Prostate gland (tissue), 2 donors: ENCODE data around the gene HOOK1. TPM values are rescaled to one million over a fixed set of nuclear protein-coding genes. Genes with fewer than 3 reads are reported as not detected.
"Not testable (repeated sequence)": the region's sequence is repeated elsewhere in the genome, so short reads cannot be mapped to it uniquely, and the experiment has no call there.

Experiments
- DNase-seq: peaks from one replicate; pipeline ENCODE4 v3.0.0-alpha.2; 2019; ENCODE audit warnings: low spot score
- H3K27ac ChIP-seq, 2 donors: fragments of 200-600 bp; sonication (generic); 2 replicates each; pipeline ENCODE4 v1.5.1; 2017 to 2019
- H3K27me3 ChIP-seq: fragments of 200-600 bp; sonication (generic); replicated peaks from 2 replicates; pipeline ENCODE4 v1.5.1; 2019; ENCODE audit not compliant: insufficient read depth
- H3K36me3 ChIP-seq, 2 donors: fragments of 200-600 bp; sonication (generic); 1 replicate in 1 of 2; 2 replicates in 1 of 2; pipeline versions ENCODE4 v1.5.1 to v1.8.1; 2017 to 2019
- H3K4me1 ChIP-seq: fragments of 200-600 bp; sonication (generic); replicated peaks from 2 replicates; pipeline ENCODE4 v1.5.1; 2019
- H3K4me3 ChIP-seq, 2 donors: fragments of 200-600 bp; sonication (generic); 2 replicates each; pipeline ENCODE4 v1.5.1; 2017 to 2019
- H3K9me3 ChIP-seq: fragments of 200-600 bp; sonication (generic); 2 replicates; pipeline ENCODE4 v1.5.1; 2017
- POLR2A ChIP-seq: fragments of 450-650 bp; IDR thresholded peaks from one replicate; pipeline ENCODE4 v1.6.1; 2016; ENCODE audit warnings: antibody characterized with exemption, mild to moderate bottlenecking
- POLR2AphosphoS5 ChIP-seq: sonication (generic); formaldehyde crosslinking; IDR thresholded peaks from one replicate; pipeline ENCODE4 v1.6.1; 2017; ENCODE audit warnings: antibody characterized with exemption
- WGBS: methylation state at CpG from one replicate; pipeline ENCODE4 v1.1.5; 2018; 5-methylcytosine and 5-hydroxymethylcytosine counted together
- intact Hi-C: fragments of 100-400 bp; cut with DNase I; formaldehyde crosslinking; loops from one replicate; pipeline ENCODE4 v1.14.2; 2022
- total RNA-seq, 2 donors: library from RNA; depleted of rRNA; stranded (reverse); fragments of >200 nt; gene quantifications; one replicate each; pipeline ENCODE4 v1.1.0, GENCODE V29; 2016
- TF ChIP-seq, protein P1 (sequence below), 4 experiments: fragments of 200-600 bp in 2 of 4; fragments of 450-650 bp in 2 of 4; sonication (generic) in 2 of 4; IDR thresholded peaks; 1 replicate in 3 of 4; 2 replicates in 1 of 4; pipeline ENCODE4 v1.5.1; 2016 to 2019; ENCODE audit warnings: antibody characterized with exemption in 4 of 4, mild to moderate bottlenecking in 2 of 4, moderate library complexity in 2 of 4

The HOOK1 gene
- total RNA-seq, 2 donors from 2014 or later: 8.2 to 12.0 TPM

DNA sequence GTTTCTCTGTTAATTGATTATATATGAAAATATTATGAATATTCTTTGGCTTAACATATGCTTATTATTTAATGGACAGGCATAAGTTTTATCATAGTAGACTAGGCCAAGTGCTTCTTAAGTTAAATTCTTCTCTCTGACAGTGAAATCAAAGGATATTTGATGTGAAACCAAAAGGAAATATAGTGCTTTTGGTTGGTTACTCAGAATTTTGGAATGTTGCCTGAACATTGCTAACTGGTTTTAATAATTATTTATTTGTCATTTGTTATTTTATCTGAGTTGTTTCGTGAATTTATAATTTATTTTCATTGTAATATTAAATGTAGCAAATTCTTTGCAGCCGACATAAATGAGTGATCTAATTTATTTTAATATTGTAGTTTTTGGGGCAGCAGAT is 18.3 kb downstream of the HOOK1 start:
- H3K4me1 ChIP-seq: no peaks in the 10 kb centered on the region
- intact Hi-C loops: no loop called here
- H3K9me3 ChIP-seq: no peaks in the 10 kb centered on the region
- no peak for DNase-seq
- no peak overlapping the region for H3K4me3 ChIP-seq
- H3K27ac ChIP-seq: no peak overlapping the region
- no peaks in the 10 kb centered on the region for H3K27me3 ChIP-seq
- TF ChIP-seq POLR2AphosphoS5 (no peak), POLR2A (no peak)
- TF ChIP-seq, protein P1, sequence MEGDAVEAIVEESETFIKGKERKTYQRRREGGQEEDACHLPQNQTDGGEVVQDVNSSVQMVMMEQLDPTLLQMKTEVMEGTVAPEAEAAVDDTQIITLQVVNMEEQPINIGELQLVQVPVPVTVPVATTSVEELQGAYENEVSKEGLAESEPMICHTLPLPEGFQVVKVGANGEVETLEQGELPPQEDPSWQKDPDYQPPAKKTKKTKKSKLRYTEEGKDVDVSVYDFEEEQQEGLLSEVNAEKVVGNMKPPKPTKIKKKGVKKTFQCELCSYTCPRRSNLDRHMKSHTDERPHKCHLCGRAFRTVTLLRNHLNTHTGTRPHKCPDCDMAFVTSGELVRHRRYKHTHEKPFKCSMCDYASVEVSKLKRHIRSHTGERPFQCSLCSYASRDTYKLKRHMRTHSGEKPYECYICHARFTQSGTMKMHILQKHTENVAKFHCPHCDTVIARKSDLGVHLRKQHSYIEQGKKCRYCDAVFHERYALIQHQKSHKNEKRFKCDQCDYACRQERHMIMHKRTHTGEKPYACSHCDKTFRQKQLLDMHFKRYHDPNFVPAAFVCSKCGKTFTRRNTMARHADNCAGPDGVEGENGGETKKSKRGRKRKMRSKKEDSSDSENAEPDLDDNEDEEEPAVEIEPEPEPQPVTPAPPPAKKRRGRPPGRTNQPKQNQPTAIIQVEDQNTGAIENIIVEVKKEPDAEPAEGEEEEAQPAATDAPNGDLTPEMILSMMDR (IDR thresholded peaks at IDR 0.05): no peak
- WGBS: 91% methylated on average over 2 of the region's 2 CpGs
- no peaks in the 10 kb centered on the region for H3K36me3 ChIP-seq

DNA sequence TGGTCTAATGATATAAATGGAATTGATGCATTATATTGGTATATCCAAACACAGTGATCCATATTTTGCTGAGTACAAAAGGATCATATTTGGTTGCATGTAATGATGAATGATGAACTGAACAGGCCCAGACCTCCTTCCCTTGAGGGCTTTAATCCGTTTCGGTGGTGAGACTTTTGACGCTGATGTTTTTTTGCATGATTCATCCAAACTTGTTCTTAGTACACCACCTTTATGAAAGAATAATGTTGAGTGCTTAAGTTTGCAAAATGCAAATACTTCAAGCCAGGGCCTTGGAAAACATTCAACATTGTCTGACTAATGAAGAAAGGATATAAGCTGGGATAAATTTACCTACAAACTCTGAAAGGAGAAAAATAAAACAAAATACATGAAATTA is 19.2 kb downstream of the HOOK1 start:
- Histone ChIP-seq H3K36me3 (no peaks in the 10 kb centered on the region), H3K4me1 (no peaks in the 10 kb centered on the region), H3K9me3 (no peaks in the 10 kb centered on the region), H3K27ac (no peak overlapping the region), H3K27me3 (no peaks in the 10 kb centered on the region), H3K4me3 (no peak overlapping the region)
- intact Hi-C loops: no loop called here
- 65% methylated on average over 3 of the region's 3 CpGs for WGBS
- no peak for DNase-seq
- no peak for TF ChIP-seq POLR2A
- TF ChIP-seq POLR2AphosphoS5: no peak
- TF ChIP-seq, protein P1 (IDR thresholded peaks at IDR 0.05): no peak

DNA sequence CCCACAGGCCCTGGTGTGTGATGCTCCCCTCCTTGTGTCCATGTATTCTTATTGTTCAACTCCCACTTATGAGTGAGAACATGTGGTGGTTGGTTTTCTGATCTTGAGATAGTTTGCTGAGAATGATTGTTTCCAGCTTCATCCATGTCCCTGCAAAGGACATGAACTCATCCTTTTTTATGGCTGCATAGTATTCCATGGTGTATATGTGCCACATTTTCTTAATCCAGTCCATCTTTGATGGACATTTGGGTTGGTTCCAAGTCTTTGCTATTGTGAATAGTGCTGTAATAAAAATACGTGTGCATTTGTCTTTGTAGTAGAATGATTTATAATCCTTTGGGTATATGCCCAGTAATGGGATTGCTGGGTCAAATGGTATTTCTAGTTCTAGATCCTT is 23.1 kb downstream of the HOOK1 start:
- DNase-seq, H3K36me3 ChIP-seq, H3K27me3 ChIP-seq, intact Hi-C loops, H3K27ac ChIP-seq, H3K9me3 ChIP-seq, H3K4me3 ChIP-seq, H3K4me1 ChIP-seq: not testable (repeated sequence)
- WGBS: 19% methylated on average over 1 of the region's 1 CpG

DNA sequence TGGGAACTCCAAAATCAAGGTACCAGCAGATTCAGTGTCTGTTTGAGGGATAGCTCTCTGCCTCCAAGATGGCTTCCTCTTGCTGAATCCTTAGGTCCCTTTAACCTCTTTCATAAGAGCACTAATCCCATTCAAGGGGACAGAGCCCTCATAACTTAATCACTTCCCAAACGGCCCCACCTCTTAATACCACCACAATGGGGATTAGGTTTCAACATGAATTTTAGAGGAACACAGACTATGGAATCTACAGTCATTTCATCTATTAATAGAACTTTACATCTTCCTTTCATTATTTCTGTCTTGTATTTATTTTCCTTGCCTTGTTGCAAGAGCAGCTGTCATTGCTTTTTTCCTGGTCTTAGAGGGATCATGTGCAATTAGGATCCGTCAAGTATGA is 30.3 kb downstream of the HOOK1 start:
- Histone ChIP-seq H3K27ac (no peak overlapping the region), H3K4me1 (no peaks in the 10 kb centered on the region), H3K36me3 (no peaks in the 10 kb centered on the region), H3K27me3 (no peaks in the 10 kb centered on the region), H3K4me3 (no peak overlapping the region), H3K9me3 (no peaks in the 10 kb centered on the region)
- intact Hi-C loops: no loop called here
- 83% methylated on average over 2 of the region's 2 CpGs for WGBS
- TF ChIP-seq POLR2A: no peak
- TF ChIP-seq, protein P1 (IDR thresholded peaks at IDR 0.05): no peak
- no peak for TF ChIP-seq POLR2AphosphoS5
- no peak for DNase-seq

DNA sequence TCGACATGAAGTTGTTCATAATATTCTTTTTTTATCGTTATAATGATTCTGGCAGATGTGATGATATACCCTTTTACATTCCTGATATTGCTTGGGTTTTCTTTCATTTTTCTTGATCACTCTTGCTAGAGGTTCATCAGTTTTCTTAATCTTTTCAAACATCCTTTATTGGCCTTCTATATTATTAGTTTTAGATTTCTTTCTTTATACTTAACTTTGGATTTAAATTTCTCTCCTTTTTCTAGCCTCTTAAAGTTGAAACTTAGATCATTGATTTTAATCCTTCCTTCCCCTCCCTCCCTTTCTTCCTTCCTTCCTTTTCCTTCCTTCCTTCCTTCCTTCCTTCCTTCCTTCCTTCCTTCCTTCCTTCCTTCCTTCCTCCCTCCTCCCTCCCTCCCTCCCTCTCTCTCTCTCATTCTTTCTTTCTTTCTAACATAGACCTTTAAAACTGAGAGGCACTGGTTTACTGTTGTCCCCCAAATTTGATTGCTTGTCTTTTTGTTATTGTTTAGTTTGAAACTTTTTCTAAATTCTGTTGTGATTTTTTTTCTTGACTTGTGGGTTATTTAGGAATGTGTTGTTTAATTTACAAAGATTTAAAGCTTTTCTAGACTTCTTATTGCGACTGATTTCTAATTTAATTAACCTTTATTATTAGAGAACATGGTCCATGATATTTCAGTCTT is 31.6 kb downstream of the HOOK1 start:
- WGBS: 94% methylated on average over 3 of the region's 3 CpGs
- no peak overlapping the region for H3K27ac ChIP-seq
- no peaks in the 10 kb centered on the region for H3K36me3 ChIP-seq
- intact Hi-C loops: no loop called here
- DNase-seq: no peak
- no peaks in the 10 kb centered on the region for H3K27me3 ChIP-seq
- no peak overlapping the region for H3K4me3 ChIP-seq
- H3K9me3 ChIP-seq: no peaks in the 10 kb centered on the region
- H3K4me1 ChIP-seq: no peaks in the 10 kb centered on the region
- TF ChIP-seq POLR2AphosphoS5 (no peak), POLR2A (no peak)
- TF ChIP-seq, protein P1 (IDR thresholded peaks at IDR 0.05): no peak
